ENCODE results near the gene CD244. TPM values are rescaled to one million over a fixed set of nuclear protein-coding genes. Genes with fewer than 3 reads are reported as not detected.

Gene CD244
- total RNA-seq, 1 donor from 2014 or later = not detected

- DNase-seq (ENCODE audit: low read depth) = no peak
- TF ChIP-seq CTCF (IDR thresholded peaks at IDR 0.05; ENCODE audit: insufficient read depth, low read length, poor library complexity, severe bottlenecking) = no peak
- H3K4me3 ChIP-seq (ENCODE audit: low read depth, low read length) = no peak overlapping the region
- no peaks in the 10 kb centered on the region for H3K36me3 ChIP-seq (ENCODE audit: control insufficient read depth, insufficient read depth, low read length)
- H3K27me3 ChIP-seq (ENCODE audit: control insufficient read depth, insufficient read depth, low read length) = no peaks in the 10 kb centered on the region
Observed at GRCh38 chr1:160858507-160858906, 4.2 kb downstream of the CD244 start.

- no peak for DNase-seq (ENCODE audit: low read depth)
- TF ChIP-seq CTCF (IDR thresholded peaks at IDR 0.05; ENCODE audit: insufficient read depth, low read length, poor library complexity, severe bottlenecking) = no peak
- Histone ChIP-seq H3K27me3 (ENCODE audit: control insufficient read depth, insufficient read depth, low read length) (no peaks in the 10 kb centered on the region), H3K36me3 (ENCODE audit: control insufficient read depth, insufficient read depth, low read length) (no peaks in the 10 kb centered on the region), H3K4me3 (ENCODE audit: low read depth, low read length) (no peak overlapping the region)
Observed at GRCh38 chr1:160858097-160858496, 4.6 kb downstream of the CD244 start.

GRCh38 chr1:160855181-160855981, 7.3 kb downstream of the CD244 start:
- Histone ChIP-seq H3K4me3 (ENCODE audit: low read depth, low read length) (no peak overlapping the region), H3K36me3 (ENCODE audit: control insufficient read depth, insufficient read depth, low read length) (no peaks in the 10 kb centered on the region), H3K27me3 (ENCODE audit: control insufficient read depth, insufficient read depth, low read length) (no peaks in the 10 kb centered on the region)
- no peak for TF ChIP-seq CTCF (IDR thresholded peaks at IDR 0.05; ENCODE audit: insufficient read depth, low read length, poor library complexity, severe bottlenecking)
- DNase-seq (ENCODE audit: low read depth) = no peak

- Histone ChIP-seq H3K4me3 (ENCODE audit: low read depth, low read length) (no peak overlapping the region), H3K27me3 (ENCODE audit: control insufficient read depth, insufficient read depth, low read length) (no peaks in the 10 kb centered on the region), H3K36me3 (ENCODE audit: control insufficient read depth, insufficient read depth, low read length) (no peaks in the 10 kb centered on the region)
- no peak for DNase-seq (ENCODE audit: low read depth)
- no peak for TF ChIP-seq CTCF (IDR thresholded peaks at IDR 0.05; ENCODE audit: insufficient read depth, low read length, poor library complexity, severe bottlenecking)
Observed at GRCh38 chr1:160853754-160854153, 8.9 kb downstream of the CD244 start.

GRCh38 chr1:160853014-160853413, 9.7 kb downstream of the CD244 start:
- no peak for DNase-seq (ENCODE audit: low read depth)
- no peak for TF ChIP-seq CTCF (IDR thresholded peaks at IDR 0.05; ENCODE audit: insufficient read depth, low read length, poor library complexity, severe bottlenecking)

GRCh38 chr1:160850993-160851392, 11.7 kb downstream of the CD244 start:
- DNase-seq (ENCODE audit: low read depth) = no peak
- no peak for TF ChIP-seq CTCF (IDR thresholded peaks at IDR 0.05; ENCODE audit: insufficient read depth, low read length, poor library complexity, severe bottlenecking)
- Histone ChIP-seq H3K27me3 (ENCODE audit: control insufficient read depth, insufficient read depth, low read length) (no peaks in the 10 kb centered on the region), H3K4me3 (ENCODE audit: low read depth, low read length) (no peak overlapping the region), H3K36me3 (ENCODE audit: control insufficient read depth, insufficient read depth, low read length) (no peaks in the 10 kb centered on the region)

More at GRCh38 chr1:160853014-160853413, 9.7 kb downstream of the CD244 start:
- Histone ChIP-seq H3K4me3 (ENCODE audit: low read depth, low read length) (no peak overlapping the region), H3K27me3 (ENCODE audit: control insufficient read depth, insufficient read depth, low read length) (no peaks in the 10 kb centered on the region), H3K36me3 (ENCODE audit: control insufficient read depth, insufficient read depth, low read length) (no peaks in the 10 kb centered on the region)
